GM23338 (cell line): ENCODE results near the gene DNAJC1. TPM values are rescaled to one million over a fixed set of nuclear protein-coding genes. Genes with fewer than 3 reads are reported as not detected.

Experiments used
- ATAC-seq: fragments of 200-7000 bp; cut with Tn5 transposase; 3 replicates; pipeline ENCODE4 v1.9.1; 2020
- DNase-seq: peaks from one replicate; pipeline ENCODE4 v3.0.0-alpha.2; 2015; ENCODE audit warnings: low spot score
- H2AFZ ChIP-seq: fragments of 200-600 bp; sonication (generic); 2 replicates; pipeline ENCODE4 v1.8.0; 2016; ENCODE audit warnings: antibody characterized with exemption, mild to moderate bottlenecking, moderate library complexity
- H3F3A ChIP-seq: fragments of 200-600 bp; sonication (generic); replicated peaks from 2 replicates; pipeline ENCODE4 v1.8.0; 2017; ENCODE audit warnings: antibody characterized with exemption, mixed run types, low read depth
- H3K27ac ChIP-seq: fragments of 200-600 bp; sonication (generic); 2 replicates; pipeline ENCODE4 v1.6.1; 2016; ENCODE audit warnings: low read depth
- H3K27me3 ChIP-seq: fragments of 200-600 bp; sonication (generic); 2 replicates; pipeline ENCODE4 v1.8.0; 2016; ENCODE audit warnings: mild to moderate bottlenecking, mixed run types, moderate library complexity; ENCODE audit not compliant: insufficient read depth
- H3K36me3 ChIP-seq: fragments of 200-600 bp; sonication (generic); 2 replicates; pipeline ENCODE4 v1.8.0; 2016; ENCODE audit warnings: mild to moderate bottlenecking; ENCODE audit not compliant: insufficient read depth
- H3K4me1 ChIP-seq: fragments of 200-600 bp; sonication (generic); 2 replicates; pipeline ENCODE4 v1.8.0; 2016; ENCODE audit warnings: mild to moderate bottlenecking, moderate library complexity; ENCODE audit not compliant: insufficient read depth
- H3K4me2 ChIP-seq: fragments of 200-600 bp; sonication (generic); 2 replicates; pipeline ENCODE4 v1.7.1; 2017; ENCODE audit warnings: mixed run types
- H3K4me3 ChIP-seq: fragments of 200-600 bp; sonication (generic); 2 replicates; pipeline ENCODE4 v1.6.1; 2016; ENCODE audit warnings: mixed run types
- H3K79me2 ChIP-seq: fragments of 200-600 bp; sonication (generic); replicated peaks from 2 replicates; pipeline ENCODE4 v1.8.0; 2017; ENCODE audit warnings: mild to moderate bottlenecking; ENCODE audit not compliant: insufficient read depth
- H3K9me2 ChIP-seq: fragments of 200-600 bp; sonication (generic); 2 replicates; pipeline ENCODE4 v1.8.0; 2017; ENCODE audit not compliant: insufficient read depth
- H4K20me1 ChIP-seq: fragments of 200-600 bp; sonication (generic); replicated peaks from 2 replicates; pipeline ENCODE4 v1.8.0; 2017; ENCODE audit warnings: mild to moderate bottlenecking; ENCODE audit not compliant: insufficient read depth
- H3K27ac Mint-ChIP-seq: 2 replicates; pipeline ENCODE4 v1.8.0; 2020; ENCODE audit warnings: inconsistent platforms, mild to moderate bottlenecking, moderate library complexity, mixed read lengths
- H3K27me3 Mint-ChIP-seq: 3 replicates; pipeline ENCODE4 v1.8.0; 2022; ENCODE audit warnings: low read depth, mild to moderate bottlenecking, moderate library complexity, mixed read lengths, inconsistent platforms; ENCODE audit not compliant: insufficient read depth, poor library complexity
- H3K36me3 Mint-ChIP-seq: 3 replicates; pipeline ENCODE4 v1.8.0; 2021; ENCODE audit warnings: low read depth, mild to moderate bottlenecking, inconsistent platforms, moderate library complexity, mixed read lengths
- H3K4me1 Mint-ChIP-seq: 3 replicates; pipeline ENCODE4 v1.8.0; 2020; ENCODE audit warnings: mild to moderate bottlenecking, inconsistent platforms, mixed read lengths
- H3K4me3 Mint-ChIP-seq: 3 replicates; pipeline ENCODE4 v1.8.0; 2021; ENCODE audit warnings: moderate library complexity, mild to moderate bottlenecking, inconsistent platforms, mixed read lengths
- H3K9me3 Mint-ChIP-seq: 3 replicates; pipeline ENCODE4 v1.8.0; 2020; ENCODE audit warnings: moderate library complexity, mild to moderate bottlenecking, inconsistent platforms, mixed read lengths
- CREB1 ChIP-seq: fragments of 250-450 bp; sonication (Bioruptor Pico); IDR thresholded peaks from 2 replicates; pipeline ENCODE4 v1.5.0; 2020; ENCODE audit warnings: low read depth, mild to moderate bottlenecking, moderate library complexity
- ETS1 ChIP-seq: IDR thresholded peaks from 2 replicates; pipeline ENCODE4 v1.6.1; 2016; ENCODE audit warnings: antibody characterized with exemption
- EZH2 ChIP-seq: fragments of 200-600 bp; sonication (generic); IDR thresholded peaks from one replicate; pipeline ENCODE4 v1.8.0; 2017; ENCODE audit warnings: antibody characterized with exemption, mild to moderate bottlenecking, low read depth; ENCODE audit not compliant: unreplicated experiment
- EZH2phosphoT487 ChIP-seq: fragments of 200-600 bp; sonication (generic); IDR thresholded peaks from one replicate; pipeline ENCODE4 v1.8.1; 2018; ENCODE audit warnings: antibody characterized with exemption; ENCODE audit not compliant: unreplicated experiment
- JUNB ChIP-seq: IDR thresholded peaks from one replicate; pipeline ENCODE4 v1.6.1; 2016; ENCODE audit warnings: antibody characterized with exemption; ENCODE audit not compliant: unreplicated experiment
- NANOG ChIP-seq: IDR thresholded peaks from 2 replicates; pipeline ENCODE4 v1.6.1; 2016; ENCODE audit warnings: antibody characterized with exemption, borderline replicate concordance
- POLR2AphosphoS5 ChIP-seq: IDR thresholded peaks from 2 replicates; pipeline ENCODE4 v1.6.1; 2016; ENCODE audit warnings: antibody characterized with exemption, low read depth
- STAT1 ChIP-seq: IDR thresholded peaks from one replicate; pipeline ENCODE4 v1.6.1; 2016; ENCODE audit warnings: antibody characterized with exemption; ENCODE audit not compliant: unreplicated experiment
- ZNF114 ChIP-seq: fragments of 250-450 bp; sonication (Bioruptor Pico); IDR thresholded peaks from 2 replicates; pipeline ENCODE4 v1.5.0; 2020; ENCODE audit warnings: mild to moderate bottlenecking, moderate library complexity
- ZNF331 ChIP-seq: fragments of 250-450 bp; sonication (Bioruptor Pico); IDR thresholded peaks from 2 replicates; pipeline ENCODE4 v1.5.0; 2020; ENCODE audit warnings: low read depth, mild to moderate bottlenecking, moderate library complexity
- ZNF462 ChIP-seq: fragments of 250-450 bp; sonication (Bioruptor Pico); IDR thresholded peaks from 2 replicates; pipeline ENCODE4 v1.5.0; 2020; ENCODE audit warnings: mild to moderate bottlenecking, moderate library complexity
- polyA plus RNA-seq: library from polyadenylated mRNA; unstranded; fragments of >200 nt; fragmentation: Nextera tagmentation; extraction: Ambion mirVana; gene quantifications from 2 replicates; pipeline ENCODE4 v1.2.1, GENCODE V29; 2016
- total RNA-seq: library from RNA; depleted of rRNA; stranded (reverse); fragments of >200 nt; shearing (Covaris generic); gene quantifications from 2 replicates; pipeline ENCODE4 v1.2.3, GENCODE V29; 2014
- TF ChIP-seq, protein P1 (sequence below): IDR thresholded peaks from one replicate; pipeline ENCODE4 v1.6.1; 2018; ENCODE audit warnings: antibody characterized with exemption; ENCODE audit not compliant: unreplicated experiment
- TF ChIP-seq, protein P2 (sequence below), 2 experiments: fragments of 200-600 bp in 1 of 2; sonication (generic) in 1 of 2; conservative IDR thresholded peaks; 2 replicates each; pipeline versions ENCODE4 v1.5.1 to v1.6.1; 2016 to 2017; ENCODE audit warnings: antibody characterized with exemption in 2 of 2, low read depth in 2 of 2, mild to moderate bottlenecking in 2 of 2, moderate library complexity in 1 of 2

The DNAJC1 gene
- total and polyA plus RNA-seq, 2 experiments from 2014 or later = 38.6 to 45.3 TPM

DNA sequence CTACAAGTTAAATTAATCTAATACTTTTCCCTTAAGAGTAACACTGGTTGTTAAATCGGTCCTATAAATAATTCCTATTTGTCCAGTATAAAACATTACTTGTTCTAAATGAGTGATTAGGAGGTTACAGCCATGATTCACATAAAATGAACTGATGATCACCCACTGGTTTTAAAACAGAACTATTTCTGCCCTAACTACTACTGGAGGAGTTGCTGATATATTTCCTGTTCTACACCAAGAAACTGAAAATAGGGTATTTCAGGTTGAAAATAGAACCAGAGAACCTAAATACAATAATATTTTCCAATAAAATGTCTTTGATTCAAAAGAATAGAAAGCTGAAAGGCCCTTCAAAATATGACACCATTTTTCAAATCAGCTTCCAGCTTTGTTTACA, 30.9 kb downstream of the DNAJC1 start:
- H3K27ac ChIP-seq = no peak overlapping the region
- H3K4me2 ChIP-seq = no peak overlapping the region
- Mint-ChIP-seq H3K27me3 (peaks cover 2% of the 10 kb centered on the region), H3K9me3 (no peaks in the 10 kb centered on the region), H3K36me3 (no peaks in the 10 kb centered on the region), H3K4me1 (peaks cover 25% of the 10 kb centered on the region), H3K4me3 (no peak overlapping the region), H3K27ac (no peak overlapping the region)
- TF ChIP-seq ZNF114 (CRISPR knock-in tag) = no peak
- no peak for TF ChIP-seq ETS1
- no peak for TF ChIP-seq NANOG
- TF ChIP-seq ZNF331 = no peak
- TF ChIP-seq CREB1 (CRISPR knock-in tag) = no peak
- TF ChIP-seq JUNB = no peak
- no peak for TF ChIP-seq STAT1
- no peak for TF ChIP-seq POLR2AphosphoS5
- TF ChIP-seq EZH2phosphoT487 = no peak
- TF ChIP-seq, protein P1, sequence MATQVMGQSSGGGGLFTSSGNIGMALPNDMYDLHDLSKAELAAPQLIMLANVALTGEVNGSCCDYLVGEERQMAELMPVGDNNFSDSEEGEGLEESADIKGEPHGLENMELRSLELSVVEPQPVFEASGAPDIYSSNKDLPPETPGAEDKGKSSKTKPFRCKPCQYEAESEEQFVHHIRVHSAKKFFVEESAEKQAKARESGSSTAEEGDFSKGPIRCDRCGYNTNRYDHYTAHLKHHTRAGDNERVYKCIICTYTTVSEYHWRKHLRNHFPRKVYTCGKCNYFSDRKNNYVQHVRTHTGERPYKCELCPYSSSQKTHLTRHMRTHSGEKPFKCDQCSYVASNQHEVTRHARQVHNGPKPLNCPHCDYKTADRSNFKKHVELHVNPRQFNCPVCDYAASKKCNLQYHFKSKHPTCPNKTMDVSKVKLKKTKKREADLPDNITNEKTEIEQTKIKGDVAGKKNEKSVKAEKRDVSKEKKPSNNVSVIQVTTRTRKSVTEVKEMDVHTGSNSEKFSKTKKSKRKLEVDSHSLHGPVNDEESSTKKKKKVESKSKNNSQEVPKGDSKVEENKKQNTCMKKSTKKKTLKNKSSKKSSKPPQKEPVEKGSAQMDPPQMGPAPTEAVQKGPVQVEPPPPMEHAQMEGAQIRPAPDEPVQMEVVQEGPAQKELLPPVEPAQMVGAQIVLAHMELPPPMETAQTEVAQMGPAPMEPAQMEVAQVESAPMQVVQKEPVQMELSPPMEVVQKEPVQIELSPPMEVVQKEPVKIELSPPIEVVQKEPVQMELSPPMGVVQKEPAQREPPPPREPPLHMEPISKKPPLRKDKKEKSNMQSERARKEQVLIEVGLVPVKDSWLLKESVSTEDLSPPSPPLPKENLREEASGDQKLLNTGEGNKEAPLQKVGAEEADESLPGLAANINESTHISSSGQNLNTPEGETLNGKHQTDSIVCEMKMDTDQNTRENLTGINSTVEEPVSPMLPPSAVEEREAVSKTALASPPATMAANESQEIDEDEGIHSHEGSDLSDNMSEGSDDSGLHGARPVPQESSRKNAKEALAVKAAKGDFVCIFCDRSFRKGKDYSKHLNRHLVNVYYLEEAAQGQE = no peak
- TF ChIP-seq, protein P2, sequence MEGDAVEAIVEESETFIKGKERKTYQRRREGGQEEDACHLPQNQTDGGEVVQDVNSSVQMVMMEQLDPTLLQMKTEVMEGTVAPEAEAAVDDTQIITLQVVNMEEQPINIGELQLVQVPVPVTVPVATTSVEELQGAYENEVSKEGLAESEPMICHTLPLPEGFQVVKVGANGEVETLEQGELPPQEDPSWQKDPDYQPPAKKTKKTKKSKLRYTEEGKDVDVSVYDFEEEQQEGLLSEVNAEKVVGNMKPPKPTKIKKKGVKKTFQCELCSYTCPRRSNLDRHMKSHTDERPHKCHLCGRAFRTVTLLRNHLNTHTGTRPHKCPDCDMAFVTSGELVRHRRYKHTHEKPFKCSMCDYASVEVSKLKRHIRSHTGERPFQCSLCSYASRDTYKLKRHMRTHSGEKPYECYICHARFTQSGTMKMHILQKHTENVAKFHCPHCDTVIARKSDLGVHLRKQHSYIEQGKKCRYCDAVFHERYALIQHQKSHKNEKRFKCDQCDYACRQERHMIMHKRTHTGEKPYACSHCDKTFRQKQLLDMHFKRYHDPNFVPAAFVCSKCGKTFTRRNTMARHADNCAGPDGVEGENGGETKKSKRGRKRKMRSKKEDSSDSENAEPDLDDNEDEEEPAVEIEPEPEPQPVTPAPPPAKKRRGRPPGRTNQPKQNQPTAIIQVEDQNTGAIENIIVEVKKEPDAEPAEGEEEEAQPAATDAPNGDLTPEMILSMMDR (conservative IDR thresholded peaks at IDR 0.05; ENCODE audit: low read depth in 2 of 2) = no peak
- TF ChIP-seq EZH2 = no peak
- no peak for TF ChIP-seq ZNF462 (CRISPR knock-in tag)
- H3K4me3 ChIP-seq = no peak overlapping the region
- no peak overlapping the region for H2AFZ ChIP-seq
- no peaks in the 10 kb centered on the region for H3F3A ChIP-seq
- no peaks in the 10 kb centered on the region for H3K36me3 ChIP-seq
- no peaks in the 10 kb centered on the region for H3K27me3 ChIP-seq
- H3K9me2 ChIP-seq = no peaks in the 10 kb centered on the region
- peaks cover 13% of the 10 kb centered on the region for H3K4me1 ChIP-seq
- no peaks in the 10 kb centered on the region for H4K20me1 ChIP-seq
- no peak for DNase-seq
- no peaks in the 10 kb centered on the region for H3K79me2 ChIP-seq
- ATAC-seq = no peak
